Endometrial microvascular endothelial cells (primary cell): ENCODE measurements around the gene SORCS2. TPM values are rescaled to one million over a fixed set of nuclear protein-coding genes. Genes with fewer than 3 reads are reported as not detected.

Experiments
- in situ Hi-C: cut with HindIII; loops from 2 replicates; pipeline ENCODE4 v1.10.0; 2017; ENCODE audit warnings: low sequenced_read_pairs, low pct_unique_long_range_greater_than_20kb; ENCODE audit errors: inconsistent ontology term
- total RNA-seq: library from RNA; depleted of rRNA; stranded (reverse); fragments of >200 nt; gene quantifications from one replicate; pipeline ENCODE4 v1.2.3, GENCODE V29; 2015; ENCODE audit errors: inconsistent ontology term

SORCS2 gene
- total RNA-seq, 1 donor from 2014 or later = not detected

GRCh38 chr4:7429601-7430078, 237.3 kb downstream of the SORCS2 start:
- in situ Hi-C loops = no loop called here

- in situ Hi-C loops = no loop called here
Measured at GRCh38 chr4:7430368-7430964, 238.1 kb downstream of the SORCS2 start.

- in situ Hi-C loops = no loop called here
Measured at GRCh38 chr4:7430965-7431695, 238.8 kb downstream of the SORCS2 start.

GRCh38 chr4:7431696-7432530, 239.6 kb downstream of the SORCS2 start:
- in situ Hi-C loops = no loop called here

- in situ Hi-C loops = no loop called here
Measured at GRCh38 chr4:7432531-7433375, 240.4 kb downstream of the SORCS2 start.

- in situ Hi-C loops = no loop called here
Measured at GRCh38 chr4:7433376-7434140, 241.2 kb downstream of the SORCS2 start.

- in situ Hi-C loops = no loop called here
Measured at GRCh38 chr4:7434141-7434765, 241.9 kb downstream of the SORCS2 start.

- in situ Hi-C loops = no loop called here
Measured at GRCh38 chr4:7434766-7435150, 242.4 kb downstream of the SORCS2 start, which contains the start of gene PSAPL1. TSS of gene PSAPL1 (minus strand) at chr4:7434930. CDS start at chr4:7434879, 51 bp downstream.

- in situ Hi-C loops = no loop called here
Measured at GRCh38 chr4:7435471-7436061, 243.2 kb downstream of the SORCS2 start.

GRCh38 chr4:7436256-7436655, 243.9 kb downstream of the SORCS2 start:
- in situ Hi-C loops = no loop called here

- in situ Hi-C loops = no loop called here
Measured at GRCh38 chr4:7439699-7440098, 247.4 kb downstream of the SORCS2 start.

- in situ Hi-C loops = no loop called here
Measured at GRCh38 chr4:7441201-7441600, 248.9 kb downstream of the SORCS2 start.

GRCh38 chr4:7442574-7443162, 250.3 kb downstream of the SORCS2 start:
- in situ Hi-C loops = no loop called here

- in situ Hi-C loops = no loop called here
Measured at GRCh38 chr4:7444314-7444713, 252.0 kb downstream of the SORCS2 start.

- in situ Hi-C loops = no loop called here
Measured at GRCh38 chr4:7444731-7445130, 252.4 kb downstream of the SORCS2 start.

GRCh38 chr4:7447236-7447635, 254.9 kb downstream of the SORCS2 start:
- in situ Hi-C loops = no loop called here

GRCh38 chr4:7448036-7448435, 255.7 kb downstream of the SORCS2 start:
- in situ Hi-C loops = no loop called here
